Measurements from ENCODE around the gene ATRN.

Gene ATRN

DNA sequence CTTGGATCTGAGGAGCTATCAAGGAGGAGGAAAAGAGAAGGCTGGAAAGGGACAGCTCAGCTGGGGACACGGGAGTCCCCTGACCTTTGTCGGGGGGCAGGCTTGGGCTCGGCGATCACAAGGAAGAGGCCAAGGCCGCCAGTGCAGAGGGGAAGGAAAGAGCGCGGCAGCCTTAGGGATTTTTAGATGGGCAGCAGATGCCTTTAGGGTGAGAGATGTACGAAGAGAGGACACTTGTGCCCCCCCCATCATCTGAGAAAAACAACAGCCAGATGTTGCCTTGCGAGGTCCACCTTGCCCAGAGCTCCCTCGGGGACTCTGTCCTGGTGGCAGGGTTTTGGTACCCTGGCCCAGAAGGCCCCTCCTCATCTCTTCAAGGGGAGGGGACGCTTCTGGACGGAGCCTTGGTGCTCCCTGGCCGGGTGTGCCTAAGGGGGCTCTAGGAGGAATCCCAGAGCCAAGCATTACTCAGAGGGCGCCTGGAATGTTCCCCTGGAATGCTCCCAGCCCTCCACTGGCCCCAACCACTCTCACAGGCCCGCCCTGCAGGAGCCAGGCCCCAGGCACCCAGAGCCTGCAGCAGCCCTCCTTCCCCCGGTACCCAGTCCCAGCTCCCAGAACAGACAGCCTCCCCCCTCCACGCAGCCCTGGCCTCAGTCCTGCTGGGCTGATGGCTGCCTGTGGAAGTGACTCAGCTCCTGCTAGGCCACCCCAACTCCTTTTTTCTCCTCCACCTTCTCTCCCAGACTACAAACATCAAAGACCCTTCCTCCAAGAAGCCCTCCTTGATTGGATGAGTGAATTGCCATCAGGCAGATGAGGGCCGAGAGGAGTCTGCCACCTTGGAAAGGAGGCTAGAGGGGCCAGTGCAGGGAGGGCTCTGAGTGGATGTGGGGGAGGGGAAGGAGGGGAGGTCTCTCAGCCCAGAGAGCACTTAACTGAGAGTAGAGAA, 209.2 kb downstream of the ATRN start:
- no peak overlapping the region for H3K27ac ChIP-seq
- TF ChIP-seq, protein P1, sequence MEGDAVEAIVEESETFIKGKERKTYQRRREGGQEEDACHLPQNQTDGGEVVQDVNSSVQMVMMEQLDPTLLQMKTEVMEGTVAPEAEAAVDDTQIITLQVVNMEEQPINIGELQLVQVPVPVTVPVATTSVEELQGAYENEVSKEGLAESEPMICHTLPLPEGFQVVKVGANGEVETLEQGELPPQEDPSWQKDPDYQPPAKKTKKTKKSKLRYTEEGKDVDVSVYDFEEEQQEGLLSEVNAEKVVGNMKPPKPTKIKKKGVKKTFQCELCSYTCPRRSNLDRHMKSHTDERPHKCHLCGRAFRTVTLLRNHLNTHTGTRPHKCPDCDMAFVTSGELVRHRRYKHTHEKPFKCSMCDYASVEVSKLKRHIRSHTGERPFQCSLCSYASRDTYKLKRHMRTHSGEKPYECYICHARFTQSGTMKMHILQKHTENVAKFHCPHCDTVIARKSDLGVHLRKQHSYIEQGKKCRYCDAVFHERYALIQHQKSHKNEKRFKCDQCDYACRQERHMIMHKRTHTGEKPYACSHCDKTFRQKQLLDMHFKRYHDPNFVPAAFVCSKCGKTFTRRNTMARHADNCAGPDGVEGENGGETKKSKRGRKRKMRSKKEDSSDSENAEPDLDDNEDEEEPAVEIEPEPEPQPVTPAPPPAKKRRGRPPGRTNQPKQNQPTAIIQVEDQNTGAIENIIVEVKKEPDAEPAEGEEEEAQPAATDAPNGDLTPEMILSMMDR (conservative IDR thresholded peaks at IDR 0.05) = no peak
- no peak for TF ChIP-seq ZFX (IDR thresholded peaks at IDR 0.05)

DNA sequence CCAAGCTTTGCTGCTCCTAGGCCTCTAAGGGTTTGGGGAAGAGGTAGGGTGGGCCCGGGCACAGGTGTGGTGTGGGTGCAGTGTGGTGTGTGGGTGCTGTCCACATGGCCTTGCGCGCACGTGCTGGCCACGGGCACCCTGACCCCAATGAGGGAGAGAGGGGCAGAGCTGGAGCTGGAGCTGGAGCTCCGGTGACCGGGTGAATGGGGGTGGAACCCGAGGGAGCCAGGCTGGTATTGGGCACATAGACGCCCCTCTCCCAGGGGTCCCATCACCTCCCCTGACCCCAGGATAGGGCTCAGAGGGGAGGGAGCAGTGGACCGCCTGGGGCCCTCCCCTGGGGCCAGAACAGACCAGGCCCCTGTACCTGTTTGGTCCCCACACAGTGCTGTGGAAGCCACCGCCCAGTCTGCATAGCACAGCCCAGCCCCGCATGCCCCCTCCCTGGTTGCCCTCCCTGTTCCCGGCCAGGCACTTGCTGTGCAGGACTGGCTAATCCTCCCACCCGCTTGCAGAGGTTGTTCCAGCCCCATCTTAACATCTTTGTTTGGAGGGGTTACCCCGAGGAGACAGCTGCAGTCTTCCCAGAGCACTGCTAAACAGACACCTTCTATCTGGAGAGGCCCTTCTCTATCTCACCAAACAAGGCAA, 210.0 kb downstream of the ATRN start:
- TF ChIP-seq ZFX (IDR thresholded peaks at IDR 0.05) = no peak
- TF ChIP-seq, protein P1 (conservative IDR thresholded peaks at IDR 0.05) = no peak
- H3K27ac ChIP-seq = no peak overlapping the region

DNA sequence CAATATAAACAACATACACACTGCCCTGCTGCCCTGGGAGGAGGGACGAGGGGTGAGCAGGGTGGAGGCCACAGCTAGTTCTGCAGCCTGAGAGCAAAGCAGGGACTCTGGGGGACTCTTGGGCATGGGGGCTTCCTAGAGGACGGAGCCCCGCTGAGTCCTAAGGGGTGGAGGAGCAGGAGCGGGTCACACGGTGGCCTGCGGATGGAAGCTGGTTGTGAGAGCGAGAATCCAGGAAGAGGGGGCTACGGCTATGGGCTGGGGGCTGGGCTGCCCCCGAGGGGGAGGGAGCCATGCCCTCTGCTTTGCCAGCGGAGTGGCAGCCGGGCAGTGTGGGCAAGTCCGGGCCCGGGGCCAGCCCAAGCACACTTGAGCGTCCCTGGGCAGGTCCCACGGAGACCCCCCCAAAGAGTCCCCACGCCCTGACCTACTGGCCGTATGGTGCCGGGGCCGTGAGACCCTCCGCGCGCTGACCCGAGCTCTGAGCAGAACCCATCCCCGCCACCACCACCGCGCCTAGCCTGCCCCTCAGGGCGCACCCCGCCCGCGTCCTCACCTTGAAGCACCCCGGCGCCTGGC, 210.6 kb downstream of the ATRN start:
- TF ChIP-seq ZFX (IDR thresholded peaks at IDR 0.05) = no peak
- TF ChIP-seq, protein P1 (conservative IDR thresholded peaks at IDR 0.05) = no peak
- H3K27ac ChIP-seq = no peak overlapping the region

DNA sequence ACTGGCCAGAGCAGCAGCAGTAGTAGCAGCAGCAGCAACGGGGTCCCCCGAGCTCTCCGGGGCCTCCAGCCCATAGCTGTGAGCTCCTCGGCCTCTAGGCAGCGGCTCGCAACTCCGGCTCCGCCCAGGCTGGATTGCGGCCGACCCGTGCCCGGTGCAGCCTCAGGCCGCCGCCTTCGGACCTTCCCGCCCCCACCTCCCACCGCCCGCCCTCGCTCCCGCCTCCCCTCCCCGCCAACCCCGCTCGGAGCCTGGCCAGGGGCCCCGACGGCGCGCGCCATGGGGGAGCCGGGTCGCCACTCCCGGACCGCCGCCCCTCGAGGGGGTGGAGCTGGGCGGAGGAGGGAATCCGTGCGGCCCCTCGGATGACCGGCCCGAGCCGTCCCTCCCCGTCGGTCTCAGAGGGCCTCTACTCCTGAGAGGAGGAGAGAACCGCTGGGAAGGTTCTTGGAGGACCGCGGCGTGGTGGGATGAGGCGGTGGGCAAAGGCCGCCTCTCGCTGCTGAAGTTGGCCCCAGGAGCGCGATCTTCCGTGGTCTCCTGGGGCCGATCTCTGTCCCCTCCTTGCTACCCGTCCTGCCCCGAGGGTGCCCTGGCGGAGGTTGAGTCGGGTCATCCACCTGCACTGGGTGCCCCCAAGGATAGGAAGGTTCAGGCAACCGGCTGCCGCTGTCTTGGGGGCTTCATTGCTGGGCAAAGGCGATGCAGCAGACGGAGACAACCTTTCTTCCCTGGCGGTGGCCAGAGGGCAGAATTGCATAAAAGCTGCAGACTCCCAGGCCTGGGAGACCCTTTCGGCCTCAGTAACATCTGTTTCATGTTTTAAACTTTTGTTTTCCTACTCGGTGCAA, 211.3 kb downstream of the ATRN start, which contains the start of gene ADAM33:
Gene ADAM33, minus strand, starts transcription at position 80 of the 851 bp plus-strand sequence. Its CDS starts 6 bp downstream, at position 74.
- TF ChIP-seq, protein P1 (conservative IDR thresholded peaks at IDR 0.05) = no peak
- no peak for TF ChIP-seq ZFX (IDR thresholded peaks at IDR 0.05)
- H3K27ac ChIP-seq = no peak within 1 kb of the TSS

DNA sequence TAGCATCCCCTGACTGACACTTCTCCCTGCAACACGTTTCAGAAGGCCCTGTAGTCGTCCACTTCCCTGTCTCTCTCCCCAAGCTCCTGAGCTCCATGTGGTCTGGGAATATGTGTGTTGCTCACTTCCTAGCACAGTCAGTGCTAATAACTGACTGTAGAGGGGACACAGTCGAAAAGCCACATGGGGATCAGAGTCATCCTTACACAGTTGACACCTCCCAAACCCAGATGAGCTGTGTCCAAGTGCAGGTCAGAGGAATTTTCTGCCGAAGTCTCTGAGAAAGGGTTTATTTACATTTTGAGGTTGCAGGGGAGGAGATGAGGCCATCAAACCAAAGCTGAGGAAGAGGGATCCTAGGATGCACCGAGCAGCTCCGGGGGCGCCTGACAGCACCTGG, 214.5 kb downstream of the ATRN start:
- no peak for TF ChIP-seq ZFX (IDR thresholded peaks at IDR 0.05)
- TF ChIP-seq, protein P1 (conservative IDR thresholded peaks at IDR 0.05) = no peak
- no peak overlapping the region for H3K27ac ChIP-seq

DNA sequence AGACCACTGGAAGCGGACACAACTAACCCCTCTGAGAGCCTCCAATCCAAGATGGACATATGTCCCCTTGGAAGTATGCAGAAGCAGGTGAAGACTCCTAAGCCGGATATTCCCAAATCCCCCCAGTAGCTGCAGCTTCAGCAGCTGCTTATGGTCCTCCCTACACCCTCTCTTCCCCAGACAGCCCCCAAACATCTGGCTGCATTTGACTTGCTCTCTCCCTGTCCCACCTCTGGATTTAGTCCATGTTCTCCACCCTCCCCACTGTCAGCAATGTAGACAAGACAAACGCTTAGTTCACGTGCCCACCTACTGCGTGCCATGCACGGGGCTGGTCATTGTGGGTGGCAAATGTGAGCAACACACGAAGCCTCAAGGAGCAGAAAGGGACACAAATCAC, 215.6 kb downstream of the ATRN start:
- TF ChIP-seq, protein P1 (conservative IDR thresholded peaks at IDR 0.05) = no peak
- no peak for TF ChIP-seq ZFX (IDR thresholded peaks at IDR 0.05)
- no peak overlapping the region for H3K27ac ChIP-seq

All from C4-2B (cell line).